Lung microvascular endothelial cell (primary cell): ENCODE results near the gene SLC9A6. TPM values are rescaled to one million over a fixed set of nuclear protein-coding genes. Genes with fewer than 3 reads are reported as not detected.
"Not testable (repeated sequence)": the region's sequence is repeated elsewhere in the genome, so short reads cannot be mapped to it uniquely, and the experiment has no call there.

Experiments
- DNase-seq, 2 donors: peaks; one replicate each; pipeline versions ENCODE4 v3.0.0 to v3.0.0-alpha.2; 2010; ENCODE audit warnings: low read depth in 2 of 2
- total RNA-seq: library from RNA; depleted of rRNA; stranded (reverse); fragments of >200 nt; gene quantifications from 2 replicates; pipeline ENCODE4 v1.2.1, GENCODE V29; 2014

Gene SLC9A6
- total RNA-seq, 1 donor from 2014 or later = 14.5 TPM

DNA sequence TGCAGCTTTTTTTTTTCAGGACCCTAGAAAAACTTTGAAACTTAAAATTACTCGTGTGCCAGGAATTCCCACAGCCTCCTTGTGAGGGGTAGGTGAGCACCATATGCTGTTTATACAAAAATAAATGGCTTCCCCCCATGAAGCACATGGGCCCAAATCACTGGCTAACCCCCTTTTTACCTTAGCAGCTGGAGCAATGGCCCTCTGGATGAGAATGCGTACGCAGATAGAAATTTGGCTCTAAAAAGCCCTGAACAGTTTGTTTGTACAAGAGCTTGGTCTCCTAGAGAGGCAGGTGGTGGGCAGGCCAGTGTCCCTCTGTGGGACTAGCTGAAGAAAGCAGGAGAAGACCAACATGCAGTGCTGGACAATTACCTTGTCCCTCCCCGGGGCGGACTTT lies 76.5 kb downstream of the SLC9A6 start:
- DNase-seq = no peak

DNA sequence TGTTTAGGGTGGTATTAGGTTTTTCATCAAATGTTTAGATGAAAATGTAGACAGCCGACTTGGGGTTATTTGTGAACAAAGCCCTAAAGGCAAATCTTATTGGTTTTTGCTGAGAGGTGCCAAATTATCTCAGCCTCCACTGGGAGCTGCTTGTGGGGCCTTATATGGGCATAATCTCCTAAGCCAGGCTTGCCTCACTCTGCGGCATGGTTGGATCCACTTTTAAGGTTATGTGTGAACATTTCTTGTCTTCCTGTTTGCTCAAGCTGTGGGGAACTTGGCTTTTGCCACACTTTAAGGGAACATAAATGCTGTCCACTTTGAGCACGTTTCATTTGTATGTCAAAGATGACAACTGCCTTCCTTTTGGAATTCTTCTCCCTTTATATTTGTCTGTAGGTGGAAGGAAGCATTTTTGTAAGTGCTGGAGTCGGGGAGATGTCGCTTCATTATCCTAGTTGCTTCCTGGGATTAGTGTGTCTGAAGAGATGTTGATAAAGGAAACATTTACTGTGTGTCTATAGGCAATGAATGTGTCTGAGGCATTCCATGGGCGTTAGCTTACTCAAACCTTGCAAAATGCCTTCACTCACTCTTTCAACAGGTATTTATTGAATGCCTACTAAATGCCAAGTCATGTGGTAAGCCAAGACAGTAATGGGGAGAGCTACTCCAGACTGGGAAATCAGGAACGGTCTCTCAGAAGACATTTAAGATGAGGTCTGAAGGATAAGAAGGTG lies 78.3 kb downstream of the SLC9A6 start:
- DNase-seq = peak; percentile 7 to 64

DNA sequence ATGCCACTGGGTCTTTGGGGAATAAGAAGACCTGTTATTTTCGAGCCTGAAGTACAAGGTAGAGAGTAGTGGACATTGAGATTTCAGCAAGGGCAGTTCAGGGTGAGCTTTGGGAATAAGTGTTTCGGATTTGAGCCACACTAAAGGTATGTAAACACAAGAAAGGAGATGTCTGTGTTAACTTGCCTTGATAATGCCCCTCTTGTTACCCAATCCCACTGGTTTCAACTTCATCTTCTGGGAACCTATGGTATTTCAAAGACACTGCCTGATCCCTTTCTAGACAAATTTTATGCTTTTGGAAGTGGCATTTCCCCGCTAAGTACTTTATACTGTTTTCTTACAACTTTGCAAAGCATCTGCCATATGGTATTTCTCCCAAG lies 79.4 kb downstream of the SLC9A6 start:
- DNase-seq = no peak

DNA sequence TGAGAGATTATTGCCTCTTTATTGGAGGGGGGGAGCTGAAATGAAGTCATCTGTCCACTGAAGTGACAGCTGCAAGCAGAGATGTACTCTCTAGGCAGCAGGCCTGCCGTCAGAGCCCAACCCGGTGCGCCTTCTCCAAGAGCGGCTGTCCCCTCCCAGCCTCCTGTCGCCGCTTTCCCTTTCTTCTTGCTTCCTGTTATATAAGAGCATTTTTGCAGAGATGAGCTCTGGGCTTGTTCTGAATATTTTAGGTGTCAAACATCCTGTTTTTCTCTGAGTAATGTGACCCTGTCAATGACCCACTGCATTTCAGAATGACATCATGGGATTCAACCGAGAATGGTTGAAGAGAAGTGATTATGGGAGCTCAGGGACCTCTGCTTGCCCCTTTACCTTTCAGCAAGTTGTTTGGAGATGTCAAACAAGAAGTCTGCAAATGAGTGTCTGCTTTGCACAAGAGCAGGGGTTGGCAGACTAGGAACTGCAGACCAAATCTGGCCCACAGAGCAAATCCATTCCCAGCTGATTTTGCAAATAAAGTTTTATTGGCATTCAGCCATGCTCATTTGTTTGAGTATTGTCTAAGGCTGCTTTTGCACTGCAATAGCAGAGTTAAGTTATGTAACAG lies 79.9 kb downstream of the SLC9A6 start:
- DNase-seq = peak; percentile 88 to 90

DNA sequence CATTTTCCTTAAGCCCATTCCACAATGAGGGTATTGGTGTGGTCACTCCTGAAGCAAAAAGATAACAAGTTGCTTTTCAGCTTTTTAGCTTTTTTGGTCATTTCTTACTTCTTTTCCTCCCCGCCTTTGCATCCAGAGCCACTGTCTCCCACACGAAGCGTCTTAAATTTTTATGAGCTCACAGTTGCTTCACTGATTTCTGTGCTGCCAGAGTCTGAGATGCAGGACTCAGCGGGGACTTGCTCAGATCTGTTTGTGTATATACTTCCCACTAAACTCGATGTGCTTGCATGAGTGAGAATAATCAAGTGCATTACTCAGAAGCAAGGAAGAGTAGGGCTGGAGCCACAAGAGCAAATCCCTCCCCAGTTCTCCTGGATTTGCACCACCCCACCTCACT lies 81.9 kb downstream of the SLC9A6 start:
- DNase-seq = no peak

DNA sequence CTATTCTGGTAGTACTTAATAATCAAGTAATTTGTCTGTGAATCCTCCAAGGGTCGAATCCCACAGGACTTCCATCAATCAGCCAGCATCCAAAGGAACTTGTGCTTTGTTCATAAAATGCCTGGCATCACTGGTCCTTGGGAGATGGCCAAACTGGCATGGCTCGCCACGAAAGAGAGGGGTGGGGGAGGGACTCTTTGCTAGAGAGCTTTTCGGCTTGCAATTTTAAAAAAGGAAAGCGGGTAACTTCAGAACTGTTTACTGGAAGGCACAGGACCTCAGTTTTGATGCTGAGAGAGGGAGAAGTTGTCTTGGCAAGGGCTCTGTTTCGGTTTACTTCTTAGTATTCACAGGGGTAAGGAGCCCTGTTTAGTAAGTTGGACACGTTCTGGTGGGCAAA lies 82.7 kb downstream of the SLC9A6 start:
- DNase-seq = no peak

DNA sequence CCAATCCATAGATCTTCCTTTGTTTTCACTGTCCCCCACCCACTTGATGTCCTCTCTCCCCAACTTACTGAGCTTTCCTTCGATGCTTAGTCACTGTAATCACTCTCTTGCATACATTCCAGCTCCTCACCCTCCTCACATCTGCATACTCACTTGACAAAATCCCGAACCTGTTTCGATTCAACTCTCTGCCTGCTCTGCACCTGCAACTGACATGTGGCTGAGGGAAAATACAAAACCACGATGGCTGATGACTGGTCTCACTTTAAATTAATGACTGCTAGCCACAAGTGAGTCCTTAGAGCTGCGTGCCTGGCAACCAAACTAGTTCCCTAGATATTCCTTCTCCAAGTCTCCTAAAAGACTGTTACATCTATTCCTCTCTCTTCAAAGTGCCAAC lies 91.7 kb downstream of the SLC9A6 start:
- no peak for DNase-seq

DNA sequence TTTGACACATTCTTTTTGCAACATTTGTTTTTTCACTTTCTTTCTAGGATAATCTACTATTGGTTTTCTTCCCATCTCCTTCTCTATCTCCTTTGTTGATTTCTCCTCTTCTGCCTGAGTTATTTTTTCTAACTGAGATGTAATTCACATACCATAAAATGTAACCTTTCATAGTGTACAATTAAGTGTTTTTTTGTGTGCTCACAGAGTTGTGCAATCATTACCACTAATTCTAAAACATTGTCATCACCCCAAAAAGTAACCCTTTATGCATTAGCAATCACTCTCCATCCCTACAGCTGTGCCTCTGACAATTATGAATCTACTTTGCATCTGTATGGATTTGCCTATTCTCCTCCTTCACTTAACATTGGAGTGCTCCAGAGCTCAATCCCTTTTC lies 95.5 kb downstream of the SLC9A6 start:
- no peak for DNase-seq

DNA sequence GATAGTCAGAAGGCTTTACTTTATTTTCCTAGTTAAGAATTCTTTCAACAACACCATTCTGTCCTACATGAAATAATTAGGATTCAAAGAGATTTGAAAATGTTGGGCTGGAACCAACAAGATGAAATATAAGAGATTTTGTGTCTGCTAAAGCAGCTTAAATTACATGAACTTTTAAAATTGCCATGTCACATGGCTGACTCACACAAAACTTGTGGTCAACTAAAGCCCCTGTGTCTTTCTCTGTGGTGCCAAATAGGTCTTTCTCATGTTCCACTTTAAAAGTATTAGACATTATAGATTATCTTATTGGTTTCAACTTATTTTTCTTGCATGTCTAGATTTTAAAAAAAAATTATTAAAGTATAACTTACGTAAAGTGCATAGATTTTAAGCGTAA lies 101.3 kb downstream of the SLC9A6 start:
- no peak for DNase-seq

DNA sequence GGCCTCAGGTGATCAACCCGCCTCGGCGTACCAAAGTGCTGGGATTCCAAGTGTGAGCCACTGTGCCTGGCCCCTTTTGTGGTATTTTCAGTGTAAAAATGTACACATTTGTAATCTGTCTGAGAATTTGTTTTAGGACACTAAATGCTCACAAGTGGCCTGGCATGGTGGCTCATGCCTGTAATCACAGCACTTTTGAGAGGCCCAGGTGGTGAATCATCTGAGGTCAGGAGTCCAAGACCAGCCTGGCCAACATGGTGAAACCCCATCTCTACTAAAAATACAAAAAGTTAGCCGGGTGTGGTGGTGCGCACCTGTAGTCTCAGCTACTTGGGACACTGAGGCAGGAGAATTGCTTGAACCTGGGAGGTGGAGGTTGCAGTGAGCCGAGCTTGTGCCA lies 106.7 kb downstream of the SLC9A6 start:
- not testable (repeated sequence) for DNase-seq

DNA sequence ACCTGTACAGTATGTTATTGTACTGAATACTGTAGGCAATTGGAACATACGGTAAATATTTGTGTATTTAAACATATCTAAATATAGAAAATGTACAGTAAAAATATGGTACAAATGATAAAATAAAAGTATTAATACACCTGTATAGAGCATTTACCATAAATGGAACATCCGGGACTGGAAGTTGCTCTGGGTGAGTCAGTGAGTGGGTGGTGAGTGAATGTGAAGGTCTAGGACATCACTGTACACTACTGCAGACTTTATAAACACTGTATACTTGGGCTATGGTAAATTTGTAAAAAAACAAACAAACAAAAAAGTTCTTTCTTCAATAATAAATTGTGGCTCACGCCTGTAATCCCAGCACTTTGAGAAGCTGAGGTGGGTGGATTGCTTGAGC lies 109.7 kb downstream of the SLC9A6 start:
- no peak for DNase-seq

Other genes starting within 250 kb of the SLC9A6 start
- gene CT45A3, start 217.2 kb upstream of the SLC9A6 start, total RNA-seq = not detected in 2 replicates
- not detected in 2 replicates for gene CT45A5, start 199.9 kb upstream of the SLC9A6 start, total RNA-seq
- not detected in 2 replicates for gene CT45A6, start 182.6 kb upstream of the SLC9A6 start, total RNA-seq
- not detected in 2 replicates for gene CT45A2, start 165.4 kb upstream of the SLC9A6 start, total RNA-seq
- not detected in 2 replicates for gene CT45A7, start 148.2 kb upstream of the SLC9A6 start, total RNA-seq
- gene CT45A8, start 130.9 kb upstream of the SLC9A6 start, total RNA-seq = not detected in 2 replicates
- not detected in 2 replicates for gene CT45A9, start 113.6 kb upstream of the SLC9A6 start, total RNA-seq
- not detected in 2 replicates for gene CT45A10, start 92.0 kb upstream of the SLC9A6 start, total RNA-seq
- not detected in 2 replicates for gene SAGE1, start 91.7 kb upstream of the SLC9A6 start, total RNA-seq
- gene MMGT1, start 11.4 kb upstream of the SLC9A6 start, total RNA-seq = 4.6 and 6.2 TPM in 2 replicates
- 82.2 and 122 TPM in 2 replicates for gene FHL1, start 162.1 kb downstream of the SLC9A6 start, total RNA-seq